OCI-LY7 (cell line): Measurements from ENCODE around the gene PGLYRP3.

Experiments used
- EZH2phosphoT487 ChIP-seq: fragments of 200-600 bp; sonication (generic); IDR thresholded peaks from 2 replicates; pipeline ENCODE4 v1.6.1; 2018; ENCODE audit warnings: low read depth, borderline replicate concordance, mild to moderate bottlenecking, mixed run types, antibody characterized with exemption, low read length, moderate library complexity, mixed read lengths
- TF ChIP-seq, protein P1 (sequence below): fragments of 200-600 bp; sonication (generic); conservative IDR thresholded peaks from 2 replicates; pipeline ENCODE4 v1.5.1; 2014; ENCODE audit warnings: mild to moderate bottlenecking, antibody characterized with exemption, low read length, moderate library complexity, mixed read lengths

DNA sequence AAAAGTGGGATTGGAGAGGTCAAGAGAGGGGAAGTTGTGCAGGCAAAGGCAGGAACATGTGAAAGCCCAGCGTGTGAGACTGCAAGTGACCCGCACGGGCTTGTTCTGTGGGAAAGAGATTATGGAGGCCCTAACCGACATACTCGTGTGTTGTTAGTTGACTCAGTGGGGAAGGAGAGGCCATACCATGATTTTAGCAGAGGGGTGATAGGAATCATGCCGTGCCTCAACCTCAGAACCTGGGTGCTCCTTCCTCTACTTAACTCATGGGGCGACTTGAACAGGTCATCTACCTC is 19.3 kb downstream of the PGLYRP3 start:
- TF ChIP-seq, protein P1, sequence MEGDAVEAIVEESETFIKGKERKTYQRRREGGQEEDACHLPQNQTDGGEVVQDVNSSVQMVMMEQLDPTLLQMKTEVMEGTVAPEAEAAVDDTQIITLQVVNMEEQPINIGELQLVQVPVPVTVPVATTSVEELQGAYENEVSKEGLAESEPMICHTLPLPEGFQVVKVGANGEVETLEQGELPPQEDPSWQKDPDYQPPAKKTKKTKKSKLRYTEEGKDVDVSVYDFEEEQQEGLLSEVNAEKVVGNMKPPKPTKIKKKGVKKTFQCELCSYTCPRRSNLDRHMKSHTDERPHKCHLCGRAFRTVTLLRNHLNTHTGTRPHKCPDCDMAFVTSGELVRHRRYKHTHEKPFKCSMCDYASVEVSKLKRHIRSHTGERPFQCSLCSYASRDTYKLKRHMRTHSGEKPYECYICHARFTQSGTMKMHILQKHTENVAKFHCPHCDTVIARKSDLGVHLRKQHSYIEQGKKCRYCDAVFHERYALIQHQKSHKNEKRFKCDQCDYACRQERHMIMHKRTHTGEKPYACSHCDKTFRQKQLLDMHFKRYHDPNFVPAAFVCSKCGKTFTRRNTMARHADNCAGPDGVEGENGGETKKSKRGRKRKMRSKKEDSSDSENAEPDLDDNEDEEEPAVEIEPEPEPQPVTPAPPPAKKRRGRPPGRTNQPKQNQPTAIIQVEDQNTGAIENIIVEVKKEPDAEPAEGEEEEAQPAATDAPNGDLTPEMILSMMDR: no peak
- no peak for TF ChIP-seq EZH2phosphoT487
